ENCODE measurements around the gene TET1. TPM values are rescaled to one million over a fixed set of nuclear protein-coding genes. Genes with fewer than 3 reads are reported as not detected.
A peak's percentile ranks its signal among the peaks of the same experiment; 100 is the strongest.

Gene TET1
- total and polyA plus RNA-seq, 9 of the 15 experiments (the other 6 are each of a cell fraction or from before 2014, with no cell fraction given) = 2.6 to 21.3 (median 11.6) TPM

GRCh38 chr10:68562661-68563570 is 2.8 kb downstream of the TET1 start (continued):
- no peak for TF ChIP-seq FOXO4 (CRISPR knock-in tag; IDR thresholded peaks at IDR 0.05)
- peak; percentile 74; the same call in 1 of the 2 replicates for TF ChIP-seq MTA1 (IDR thresholded peaks at IDR 0.05; ENCODE audit: borderline replicate concordance)
- TF ChIP-seq ZNF764 (CRISPR knock-in tag; IDR thresholded peaks at IDR 0.05; ENCODE audit: low read depth) = no peak
- no peak for TF ChIP-seq HMGN3 (IDR thresholded peaks at IDR 0.05; ENCODE audit: borderline replicate concordance, extremely low read depth, insufficient read length, low read depth, low read length)
- TF ChIP-seq ZNF589 (CRISPR knock-in tag; IDR thresholded peaks at IDR 0.05; ENCODE audit: low read depth) = 0 out of 2 replicates have a peak, but pooled peaks have one; percentile 40
- TF ChIP-seq ATF7 (IDR thresholded peaks at IDR 0.05) = no peak
- TF ChIP-seq WHSC1 (IDR thresholded peaks at IDR 0.05; ENCODE audit: low read length) = no peak
- no peak for TF ChIP-seq XRCC4 (IDR thresholded peaks at IDR 0.05; ENCODE audit: extremely low read depth, insufficient read depth, insufficient read length)
- no peak for TF ChIP-seq TAF15 (IDR thresholded peaks at IDR 0.05; ENCODE audit: low read depth, low read length)
- TF ChIP-seq ZBTB2 (IDR thresholded peaks at IDR 0.05) = peak; percentile 85
- TF ChIP-seq HDGF (IDR thresholded peaks at IDR 0.05) = peak; percentile 98
- TF ChIP-seq TBP (optimal IDR thresholded peaks at IDR 0.05; ENCODE audit: low read depth, low read length) = peak; percentile 52
- no peak for TF ChIP-seq ILF3 (IDR thresholded peaks at IDR 0.05; ENCODE audit: borderline replicate concordance)
- TF ChIP-seq OTX1 (CRISPR knock-in tag; IDR thresholded peaks at IDR 0.05) = 0 out of 2 replicates have a peak, but pooled peaks have one; percentile 45
- TF ChIP-seq YY1 (IDR thresholded peaks at IDR 0.05; ENCODE audit: borderline replicate concordance in 1 of 3, control insufficient read depth in 1 of 3, extremely low read depth in 1 of 3, insufficient read depth in 3 of 3, insufficient read length in 1 of 3, insufficient replicate concordance in 2 of 3, low read depth in 1 of 3, low read length in 2 of 3) = peak in 1 of 3 experiments; percentile 58
- TF ChIP-seq ZNF77 (CRISPR knock-in tag; IDR thresholded peaks at IDR 0.05) = no peak
- peak; percentile 92 for TF ChIP-seq ARID2 (IDR thresholded peaks at IDR 0.05)
- TF ChIP-seq MTA2 (IDR thresholded peaks at IDR 0.05; ENCODE audit: low read depth) = peak; percentile 65
- TF ChIP-seq FOXA1 (IDR thresholded peaks at IDR 0.05; ENCODE audit: borderline replicate concordance) = no peak
- TF ChIP-seq VEZF1 (CRISPR knock-in tag; IDR thresholded peaks at IDR 0.05) = no peak; the same call in 1 of the 2 replicates
- TF ChIP-seq RUNX1 (IDR thresholded peaks at IDR 0.05; ENCODE audit: low read depth) = no peak
- no peak for TF ChIP-seq SMC3 (conservative IDR thresholded peaks at IDR 0.05; ENCODE audit: insufficient read depth, low read depth, low read length)

All from K562 (cell line).